Panc1 (cell line): ENCODE results near the gene ARL2. TPM values are rescaled to one million over a fixed set of nuclear protein-coding genes. Genes with fewer than 3 reads are reported as not detected.

Experiments used
- ATAC-seq: fragments of 200-7000 bp; cut with Tn5 transposase; 2 replicates; pipeline ENCODE4 v1.9.1; 2020; ENCODE audit warnings: mild to moderate bottlenecking, moderate library complexity
- BruUV-seq: library from RNA; stranded (reverse); fragments of 400-500 nt; replicated peaks from 2 replicates; lab custom pipeline; 2021; lab: Mats Ljungman, UMichigan
- CTCF ChIA-PET: fragments of 300-600 bp; sonication (Branson Sonifier 250); formaldehyde crosslinking; loops from one replicate; lab custom pipeline; 2022; ENCODE audit warnings: antibody characterized with exemption; lab: Charles Lee
- POLR2A ChIA-PET: fragments of 300-600 bp; sonication (Branson Sonifier 250); formaldehyde crosslinking; loops from one replicate; lab custom pipeline; 2022; ENCODE audit warnings: antibody characterized with exemption; lab: Charles Lee
- DNase-seq: peaks from one replicate; pipeline ENCODE4 v3.0.0-alpha.2; 2010; ENCODE audit warnings: low read depth, low spot score
- H3K27ac ChIP-seq: 2 replicates; pipeline ENCODE4 v1.5.1; 2011; ENCODE audit warnings: mild to moderate bottlenecking, low read length, inconsistent platforms
- H3K27me3 ChIP-seq: fragments of 200-500 bp; sonication (Bioruptor generic); 2 replicates; pipeline ENCODE4 v1.6.0; 2014; ENCODE audit warnings: low read length, inconsistent platforms; ENCODE audit not compliant: control insufficient read depth, insufficient read depth
- H3K36me3 ChIP-seq: fragments of 200-500 bp; sonication (Bioruptor generic); 2 replicates; pipeline ENCODE4 v1.5.1; 2014; ENCODE audit warnings: inconsistent platforms, mild to moderate bottlenecking, low read length, moderate library complexity; ENCODE audit not compliant: control insufficient read depth, insufficient read depth
- H3K4me1 ChIP-seq: 2 replicates; pipeline ENCODE4 v1.5.1; 2011; ENCODE audit warnings: inconsistent platforms, mild to moderate bottlenecking, low read length, moderate library complexity; ENCODE audit not compliant: control insufficient read depth, insufficient read depth
- H3K4me3 ChIP-seq, 2 experiments: 2 replicates each; pipeline ENCODE4 v1.5.1; 2011 to 2012; ENCODE audit warnings: low read depth in 2 of 2, low read length in 2 of 2, mild to moderate bottlenecking in 2 of 2, inconsistent platforms in 1 of 2, moderate library complexity in 1 of 2
- H3K9me3 ChIP-seq: fragments of 200-500 bp; sonication (Bioruptor generic); 2 replicates; pipeline ENCODE4 v1.5.1; 2014; ENCODE audit warnings: low read depth, mild to moderate bottlenecking, inconsistent platforms, low read length, moderate library complexity; ENCODE audit not compliant: control insufficient read depth, insufficient read depth
- POLR2AphosphoS5 ChIP-seq: IDR thresholded peaks from 2 replicates; pipeline ENCODE4 v1.6.1; 2012; ENCODE audit warnings: mild to moderate bottlenecking, low read depth, low read length, moderate library complexity
- SIN3A ChIP-seq: IDR thresholded peaks from 2 replicates; pipeline ENCODE4 v1.6.1; 2012; ENCODE audit warnings: low read depth, mild to moderate bottlenecking, low read length, moderate library complexity, borderline replicate concordance; ENCODE audit not compliant: insufficient read depth
- TCF7L2 ChIP-seq: IDR thresholded peaks from 2 replicates; pipeline ENCODE4 v1.6.1; 2011; ENCODE audit warnings: mild to moderate bottlenecking, low read depth, low read length, inconsistent platforms
- in situ Hi-C: cut with HindIII; loops from 2 replicates; pipeline ENCODE4 v1.10.0; 2016; ENCODE audit warnings: low sequenced_read_pairs, low pct_unique_long_range_greater_than_20kb
- intact Hi-C: fragments of 100-400 bp; cut with micrococcal nuclease; formaldehyde crosslinking; loops from one replicate; pipeline ENCODE4 v1.10.0; 2022; ENCODE audit not compliant: unreplicated experiment
- total RNA-seq: library from RNA; stranded (reverse); gene quantifications from one replicate; pipeline ENCODE4 v1.2.1, GENCODE V29; 2021; ENCODE audit not compliant: unreplicated experiment
- TF ChIP-seq, protein P1 (sequence below), 2 experiments: IDR thresholded peaks; 2 replicates each; pipeline ENCODE4 v1.6.1; 2011 to 2012; ENCODE audit warnings: low read depth in 2 of 2, control low read depth in 1 of 2, low read length in 1 of 2, mild to moderate bottlenecking in 1 of 2, moderate library complexity in 1 of 2; ENCODE audit not compliant: insufficient read depth in 1 of 2
- TF ChIP-seq, protein P2 (sequence below): fragments of 450-650 bp; IDR thresholded peaks from 2 replicates; pipeline ENCODE4 v1.5.1; 2017; ENCODE audit warnings: mild to moderate bottlenecking

ARL2 gene
- total RNA-seq, 1 experiment from 2014 or later = 177 TPM

DNA sequence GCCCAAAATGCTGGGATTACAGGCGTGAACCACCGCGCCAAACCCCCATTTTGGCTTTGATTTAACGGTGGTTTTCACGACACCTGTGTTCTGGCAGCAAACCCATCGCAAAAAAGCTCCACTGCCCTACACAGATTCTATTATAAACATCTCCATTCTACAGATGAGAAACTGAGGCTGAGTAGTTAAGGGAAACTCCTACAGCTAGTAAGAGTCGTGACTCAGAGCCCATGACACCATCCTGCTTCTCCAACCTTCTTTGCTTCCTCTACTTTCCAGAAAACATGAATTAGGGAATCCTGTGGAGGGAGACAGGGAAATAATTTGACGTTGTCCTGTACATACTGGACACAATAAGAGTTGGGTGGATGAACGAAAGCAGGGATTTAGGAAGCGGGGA, 12.8 kb downstream of the ARL2 start:
- in situ Hi-C loops = no loop called here
- no TSS peak for BruUV-seq
- no peak for DNase-seq
- Histone ChIP-seq H3K27ac (peak overlapping the region; percentile 91), H3K36me3 (no peaks in the 10 kb centered on the region), H3K4me1 (peaks cover 3% of the 10 kb centered on the region), H3K9me3 (no peaks in the 10 kb centered on the region), H3K4me3 (peak overlapping the region; percentile 56 to 60), H3K27me3 (no peaks in the 10 kb centered on the region)
- intact Hi-C loops = loop anchor here (10.0 kb wide), 1 partner anchor 182 kb away; the partner anchor contains the start of gene CDC42BPG
- TF ChIP-seq, protein P1, sequence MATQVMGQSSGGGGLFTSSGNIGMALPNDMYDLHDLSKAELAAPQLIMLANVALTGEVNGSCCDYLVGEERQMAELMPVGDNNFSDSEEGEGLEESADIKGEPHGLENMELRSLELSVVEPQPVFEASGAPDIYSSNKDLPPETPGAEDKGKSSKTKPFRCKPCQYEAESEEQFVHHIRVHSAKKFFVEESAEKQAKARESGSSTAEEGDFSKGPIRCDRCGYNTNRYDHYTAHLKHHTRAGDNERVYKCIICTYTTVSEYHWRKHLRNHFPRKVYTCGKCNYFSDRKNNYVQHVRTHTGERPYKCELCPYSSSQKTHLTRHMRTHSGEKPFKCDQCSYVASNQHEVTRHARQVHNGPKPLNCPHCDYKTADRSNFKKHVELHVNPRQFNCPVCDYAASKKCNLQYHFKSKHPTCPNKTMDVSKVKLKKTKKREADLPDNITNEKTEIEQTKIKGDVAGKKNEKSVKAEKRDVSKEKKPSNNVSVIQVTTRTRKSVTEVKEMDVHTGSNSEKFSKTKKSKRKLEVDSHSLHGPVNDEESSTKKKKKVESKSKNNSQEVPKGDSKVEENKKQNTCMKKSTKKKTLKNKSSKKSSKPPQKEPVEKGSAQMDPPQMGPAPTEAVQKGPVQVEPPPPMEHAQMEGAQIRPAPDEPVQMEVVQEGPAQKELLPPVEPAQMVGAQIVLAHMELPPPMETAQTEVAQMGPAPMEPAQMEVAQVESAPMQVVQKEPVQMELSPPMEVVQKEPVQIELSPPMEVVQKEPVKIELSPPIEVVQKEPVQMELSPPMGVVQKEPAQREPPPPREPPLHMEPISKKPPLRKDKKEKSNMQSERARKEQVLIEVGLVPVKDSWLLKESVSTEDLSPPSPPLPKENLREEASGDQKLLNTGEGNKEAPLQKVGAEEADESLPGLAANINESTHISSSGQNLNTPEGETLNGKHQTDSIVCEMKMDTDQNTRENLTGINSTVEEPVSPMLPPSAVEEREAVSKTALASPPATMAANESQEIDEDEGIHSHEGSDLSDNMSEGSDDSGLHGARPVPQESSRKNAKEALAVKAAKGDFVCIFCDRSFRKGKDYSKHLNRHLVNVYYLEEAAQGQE (IDR thresholded peaks at IDR 0.05; ENCODE audit: insufficient read depth in 1 of 2, low read depth in 2 of 2, low read length in 1 of 2) = no peak
- TF ChIP-seq TCF7L2 (no peak), POLR2AphosphoS5 (no peak)
- TF ChIP-seq, protein P2, sequence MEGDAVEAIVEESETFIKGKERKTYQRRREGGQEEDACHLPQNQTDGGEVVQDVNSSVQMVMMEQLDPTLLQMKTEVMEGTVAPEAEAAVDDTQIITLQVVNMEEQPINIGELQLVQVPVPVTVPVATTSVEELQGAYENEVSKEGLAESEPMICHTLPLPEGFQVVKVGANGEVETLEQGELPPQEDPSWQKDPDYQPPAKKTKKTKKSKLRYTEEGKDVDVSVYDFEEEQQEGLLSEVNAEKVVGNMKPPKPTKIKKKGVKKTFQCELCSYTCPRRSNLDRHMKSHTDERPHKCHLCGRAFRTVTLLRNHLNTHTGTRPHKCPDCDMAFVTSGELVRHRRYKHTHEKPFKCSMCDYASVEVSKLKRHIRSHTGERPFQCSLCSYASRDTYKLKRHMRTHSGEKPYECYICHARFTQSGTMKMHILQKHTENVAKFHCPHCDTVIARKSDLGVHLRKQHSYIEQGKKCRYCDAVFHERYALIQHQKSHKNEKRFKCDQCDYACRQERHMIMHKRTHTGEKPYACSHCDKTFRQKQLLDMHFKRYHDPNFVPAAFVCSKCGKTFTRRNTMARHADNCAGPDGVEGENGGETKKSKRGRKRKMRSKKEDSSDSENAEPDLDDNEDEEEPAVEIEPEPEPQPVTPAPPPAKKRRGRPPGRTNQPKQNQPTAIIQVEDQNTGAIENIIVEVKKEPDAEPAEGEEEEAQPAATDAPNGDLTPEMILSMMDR = no peak
- ChIA-PET CTCF (interaction anchor here (0.6 to 1.0 kb wide), 4 partner anchors 29 to 131 kb away, joined by 3 to 8 read pairs (median 4); no protein-coding TSS in a partner anchor), POLR2A (interaction anchor here (0.5 kb wide), 1 partner anchor 26 kb away, joined by 5 read pairs; no protein-coding TSS in a partner anchor)
- ATAC-seq = peak; percentile 14

DNA sequence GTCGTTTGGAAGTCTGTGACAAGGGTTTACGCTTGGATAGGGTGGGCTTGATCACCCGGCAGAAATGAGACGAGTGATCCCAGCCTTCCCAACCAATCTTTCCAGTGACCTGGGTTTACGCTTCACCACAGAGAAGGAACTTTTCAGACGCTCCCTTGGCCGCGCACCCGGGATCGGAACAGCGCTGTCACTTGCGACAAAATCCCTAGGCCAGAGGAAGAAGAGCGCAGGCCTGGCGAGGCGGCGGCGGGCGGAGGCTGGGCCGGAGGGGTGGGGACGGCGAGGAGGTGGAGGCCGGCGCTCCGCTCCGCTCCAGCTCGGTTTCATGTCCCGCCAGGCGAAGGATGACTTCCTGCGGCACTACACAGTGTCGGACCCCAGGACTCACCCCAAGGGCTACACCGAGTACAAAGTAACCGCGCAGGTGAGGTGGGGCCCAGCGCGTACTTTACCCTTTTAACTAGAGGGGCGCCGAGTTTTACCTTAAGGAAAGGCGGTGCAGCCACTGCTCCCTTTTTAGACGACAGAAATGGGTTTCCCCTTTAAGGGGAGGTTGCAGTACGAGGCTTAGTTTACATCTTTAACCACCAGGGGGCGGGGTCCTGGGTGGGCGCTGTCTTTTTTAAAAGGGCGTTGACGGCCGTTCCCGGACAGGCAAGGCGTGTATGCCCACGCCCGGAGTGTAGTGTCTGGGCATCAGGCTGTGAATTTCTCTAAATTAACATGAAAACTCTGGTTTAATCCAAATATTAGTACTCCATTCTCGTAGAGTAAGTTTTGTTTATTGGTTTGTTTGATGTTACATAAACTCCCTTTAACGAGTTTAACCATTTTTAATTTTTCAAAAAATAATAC, 13.5 kb downstream of the ARL2 start, which contains the start of gene SNX15:
Gene SNX15, plus strand, starts transcription at position 227 of the 855 bp plus-strand sequence. Its CDS starts 99 bp downstream, at position 326.
- no TSS peak for BruUV-seq
- TF ChIP-seq, protein P2 = no peak
- TF ChIP-seq SIN3A (peak; percentile 79; the same call in 1 of the 2 replicates), POLR2AphosphoS5 (peak; percentile 84), TCF7L2 (peak; percentile 90)
- TF ChIP-seq, protein P1 (IDR thresholded peaks at IDR 0.05; ENCODE audit: insufficient read depth in 1 of 2, low read depth in 2 of 2, low read length in 1 of 2) = 0 out of 4 replicates have a peak, but pooled peaks of 1 of the 2 experiments have one; percentile 31
- peaks cover 3% of the 10 kb centered on the region for H3K4me1 ChIP-seq
- peak; percentile 90 for DNase-seq
- ChIA-PET POLR2A (interaction anchor here (0.5 kb wide), 1 partner anchor 26 kb away, joined by 5 read pairs; no protein-coding TSS in a partner anchor), CTCF (interaction anchor here (0.6 to 1.0 kb wide), 4 partner anchors 29 to 130 kb away, joined by 3 to 8 read pairs (median 4); no protein-coding TSS in a partner anchor)
- H3K4me3 ChIP-seq = peak within 1 kb of the TSS; percentile 56 to 60
- ATAC-seq = peak; percentile 99
- in situ Hi-C loops = no loop called here
- peak within 1 kb of the TSS; percentile 91 for H3K27ac ChIP-seq
- H3K27me3 ChIP-seq = no peaks in the 10 kb centered on the region
- no peaks in the 10 kb centered on the region for H3K36me3 ChIP-seq
- H3K9me3 ChIP-seq = no peaks in the 10 kb centered on the region
- intact Hi-C loops = loop anchor here (10.0 kb wide), 1 partner anchor 183 kb away; the partner anchor contains the start of gene CDC42BPG
